BJ (cell line): Measurements from ENCODE around the gene TPGS1. TPM values are rescaled to one million over a fixed set of nuclear protein-coding genes. Genes with fewer than 3 reads are reported as not detected.

ENCODE experiments used
- CTCF ChIA-PET: fragments of 350-600 bp; formaldehyde crosslinking; extraction: SDS; loops from one replicate; lab custom pipeline; 2021; ENCODE audit warnings: antibody characterized with exemption, inconsistent platforms; lab: Yijun Ruan, JAX
- POLR2A ChIA-PET: fragments of 300-600 bp; sonication (Branson Sonifier 250); formaldehyde crosslinking; extraction: SDS; loops from one replicate; lab custom pipeline; 2021; ENCODE audit warnings: antibody characterized with exemption; lab: Charles Lee
- DNase-seq: peaks from one replicate; pipeline ENCODE4 v3.0.0-alpha.2; 2011; ENCODE audit warnings: low read depth
- H3K27me3 ChIP-seq: 2 replicates; pipeline ENCODE4 v1.6.0; 2011; ENCODE audit warnings: low read length; ENCODE audit not compliant: control insufficient read depth, insufficient read depth
- H3K36me3 ChIP-seq: 2 replicates; pipeline ENCODE4 v1.5.1; 2011; ENCODE audit warnings: low read length; ENCODE audit not compliant: control insufficient read depth, insufficient read depth
- H3K4me3 ChIP-seq: 2 replicates; pipeline ENCODE4 v1.5.1; 2011; ENCODE audit warnings: low read depth, mild to moderate bottlenecking, control low read depth, low read length
- polyA plus RNA-seq: library from polyadenylated mRNA; depleted of rRNA; stranded (reverse); fragments of >200 nt; gene quantifications from 2 replicates; pipeline ENCODE4 v1.2.3, GENCODE V29; 2011
- TF ChIP-seq, protein P1 (sequence below): IDR thresholded peaks from 2 replicates; pipeline ENCODE4 v1.5.1; 2011; ENCODE audit warnings: low read depth, mild to moderate bottlenecking, control low read depth, inconsistent platforms, low read length, moderate library complexity; ENCODE audit not compliant: insufficient read depth

Gene TPGS1
- polyA plus RNA-seq, 1 experiment = 6.8 TPM

DNA sequence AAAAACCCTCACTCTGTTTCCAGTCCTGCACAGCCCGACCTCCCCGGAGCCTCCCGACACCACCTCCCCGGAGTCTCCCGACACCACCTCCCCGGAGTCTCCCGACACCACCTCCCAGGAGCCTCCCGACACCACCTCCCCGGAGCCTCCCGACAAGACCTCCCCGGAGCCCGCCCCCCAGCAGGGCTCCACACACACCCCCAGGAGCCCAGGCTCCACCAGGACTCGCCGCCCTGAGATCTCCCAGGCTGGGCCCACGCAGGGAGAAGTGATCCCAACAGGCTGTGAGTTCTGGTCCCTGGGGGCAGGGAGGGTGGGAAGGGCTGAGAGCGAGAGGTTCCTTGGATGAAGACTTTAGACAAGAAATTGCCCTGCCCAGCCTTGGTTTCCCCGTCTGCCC, 5.7 kb upstream of the TPGS1 start:
- Histone ChIP-seq H3K4me3 (no peak overlapping the region), H3K27me3 (peaks cover 11% of the 10 kb centered on the region), H3K36me3 (no peaks in the 10 kb centered on the region)
- TF ChIP-seq, protein P1, sequence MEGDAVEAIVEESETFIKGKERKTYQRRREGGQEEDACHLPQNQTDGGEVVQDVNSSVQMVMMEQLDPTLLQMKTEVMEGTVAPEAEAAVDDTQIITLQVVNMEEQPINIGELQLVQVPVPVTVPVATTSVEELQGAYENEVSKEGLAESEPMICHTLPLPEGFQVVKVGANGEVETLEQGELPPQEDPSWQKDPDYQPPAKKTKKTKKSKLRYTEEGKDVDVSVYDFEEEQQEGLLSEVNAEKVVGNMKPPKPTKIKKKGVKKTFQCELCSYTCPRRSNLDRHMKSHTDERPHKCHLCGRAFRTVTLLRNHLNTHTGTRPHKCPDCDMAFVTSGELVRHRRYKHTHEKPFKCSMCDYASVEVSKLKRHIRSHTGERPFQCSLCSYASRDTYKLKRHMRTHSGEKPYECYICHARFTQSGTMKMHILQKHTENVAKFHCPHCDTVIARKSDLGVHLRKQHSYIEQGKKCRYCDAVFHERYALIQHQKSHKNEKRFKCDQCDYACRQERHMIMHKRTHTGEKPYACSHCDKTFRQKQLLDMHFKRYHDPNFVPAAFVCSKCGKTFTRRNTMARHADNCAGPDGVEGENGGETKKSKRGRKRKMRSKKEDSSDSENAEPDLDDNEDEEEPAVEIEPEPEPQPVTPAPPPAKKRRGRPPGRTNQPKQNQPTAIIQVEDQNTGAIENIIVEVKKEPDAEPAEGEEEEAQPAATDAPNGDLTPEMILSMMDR = no peak
- ChIA-PET CTCF (no interaction called here), POLR2A (no interaction called here)
- no peak for DNase-seq

DNA sequence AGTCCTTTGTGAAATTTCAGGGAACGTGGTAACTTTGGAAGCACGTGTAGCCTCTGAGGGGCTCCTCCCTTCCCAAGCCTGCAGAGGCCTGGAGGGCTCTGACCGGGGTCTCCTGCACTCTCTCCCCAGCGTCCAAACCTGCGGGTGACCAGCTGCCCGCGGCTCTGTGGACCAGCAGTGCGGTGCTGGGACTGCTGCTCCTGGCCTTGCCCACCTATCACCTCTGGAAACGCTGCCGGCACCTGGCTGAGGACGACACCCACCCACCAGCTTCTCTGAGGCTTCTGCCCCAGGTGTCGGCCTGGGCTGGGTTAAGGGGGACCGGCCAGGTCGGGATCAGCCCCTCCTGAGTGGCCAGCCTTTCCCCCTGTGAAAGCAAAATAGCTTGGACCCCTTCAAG, 2.7 kb upstream of the TPGS1 start:
- ChIA-PET POLR2A (no interaction called here), CTCF (interaction anchor here (1.0 to 2.8 kb wide), 2 partner anchors 9 to 27 kb away, joined by 6 to 16 read pairs; partner anchors contain the start of genes CDC34 and MADCAM1)
- TF ChIP-seq, protein P1 = no peak
- Histone ChIP-seq H3K27me3 (no peaks in the 10 kb centered on the region), H3K4me3 (no peak overlapping the region), H3K36me3 (no peaks in the 10 kb centered on the region)
- DNase-seq = no peak

DNA sequence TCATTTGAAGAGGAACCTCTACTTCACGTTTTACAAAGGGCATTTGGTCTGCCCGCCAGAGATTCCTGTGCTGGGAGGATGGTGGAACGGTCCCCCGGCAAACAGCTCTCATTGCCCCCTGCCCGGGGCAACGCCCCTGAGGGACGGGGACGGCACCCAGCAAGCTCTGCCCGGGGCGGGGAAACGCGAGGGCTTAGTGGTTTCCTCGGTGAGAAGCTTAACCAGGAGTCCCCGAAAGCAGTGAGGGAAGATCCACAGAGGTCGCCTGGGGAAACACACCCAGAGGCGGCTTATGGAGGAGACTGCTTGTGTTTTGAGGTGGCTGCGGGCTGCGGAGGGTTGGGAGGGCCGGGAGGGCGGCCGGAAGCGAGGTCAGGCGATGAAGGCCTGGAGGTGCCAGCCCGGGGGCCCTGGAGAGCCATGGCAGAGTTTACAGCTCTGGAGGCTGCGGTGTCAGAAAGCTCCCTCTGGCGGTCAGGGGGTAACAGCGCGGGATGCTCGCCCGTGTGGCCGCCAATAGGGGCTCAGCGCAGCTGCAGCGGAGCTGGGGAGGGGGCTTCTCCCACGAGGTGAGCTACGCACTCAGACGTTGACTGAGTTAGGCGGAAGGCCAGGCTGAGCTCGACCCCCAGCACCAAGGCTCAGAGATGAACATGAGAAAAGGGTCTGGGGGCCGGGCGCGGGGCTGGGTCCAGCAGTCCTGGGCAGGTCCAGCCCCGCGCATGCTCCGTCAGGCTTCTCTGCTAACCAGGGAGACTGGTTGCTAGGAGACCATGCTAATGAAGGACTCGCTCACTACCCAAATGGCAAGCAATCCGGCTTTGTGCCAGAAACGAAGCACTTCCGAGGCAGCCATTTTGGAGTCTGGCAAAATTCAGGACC, 652 bp upstream of the TPGS1 start:
- CTCF ChIA-PET = interaction anchor here (0.6 to 2.8 kb wide), 16 partner anchors 9 to 212 kb away, joined by 3 to 16 read pairs (median 4); partner anchors contain the start of genes CDC34 and MADCAM1
- TF ChIP-seq, protein P1 = peak; percentile 99
- no peaks in the 10 kb centered on the region for H3K36me3 ChIP-seq
- no peaks in the 10 kb centered on the region for H3K27me3 ChIP-seq
- POLR2A ChIA-PET = no interaction called here
- peak overlapping the region; percentile 98 for H3K4me3 ChIP-seq
- DNase-seq = peak; percentile 100

DNA sequence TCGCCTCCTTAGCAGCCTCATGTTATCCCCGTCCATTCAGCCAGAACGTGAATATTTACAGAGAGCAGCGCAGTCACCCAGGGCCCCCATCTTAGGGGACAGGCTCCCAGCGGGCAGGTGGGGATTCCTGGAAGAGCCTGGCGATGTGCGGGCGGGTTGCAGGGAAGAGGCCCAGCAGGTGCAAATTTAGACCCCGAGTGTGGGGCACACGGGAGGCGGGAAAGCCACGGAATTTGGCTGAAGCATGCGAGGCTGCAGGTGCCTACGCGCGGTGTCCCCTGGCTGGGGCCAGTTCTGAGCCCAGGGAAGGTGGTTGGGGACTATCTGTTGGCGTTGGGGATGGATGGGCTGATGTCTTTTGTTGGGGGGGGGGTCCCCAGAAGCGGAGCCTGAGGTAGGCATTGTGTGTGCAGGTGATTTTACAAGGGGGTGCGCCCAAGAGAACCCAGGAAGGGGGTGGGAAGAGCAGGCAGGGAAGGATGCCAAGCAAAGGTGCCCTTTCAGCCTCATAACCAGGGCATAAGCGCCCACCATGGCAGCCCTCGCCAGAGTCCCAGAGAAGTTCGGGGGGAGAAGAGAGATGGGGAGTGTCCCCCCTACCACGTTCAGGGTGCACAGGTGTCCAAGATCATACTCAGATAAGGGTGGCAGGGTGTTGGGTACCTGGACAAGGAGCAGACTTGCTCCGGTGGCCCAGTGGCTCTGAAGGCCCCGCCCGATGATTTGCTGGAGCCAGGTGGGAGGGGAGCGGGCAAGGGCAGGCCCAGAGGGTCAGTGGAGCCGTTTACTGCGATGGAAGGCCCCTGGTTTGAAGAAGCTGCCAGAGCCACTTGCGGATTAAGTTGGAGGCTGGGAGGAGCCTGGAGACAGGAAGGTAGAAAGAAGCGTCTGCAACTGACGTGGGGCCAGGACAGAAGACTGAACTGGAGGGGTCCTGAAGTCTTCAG, 1.2 kb downstream of the TPGS1 start:
- H3K4me3 ChIP-seq = peak overlapping the region; percentile 98
- H3K27me3 ChIP-seq = no peaks in the 10 kb centered on the region
- no peak for DNase-seq
- POLR2A ChIA-PET = no interaction called here
- CTCF ChIA-PET = interaction anchor here (1.0 kb wide), 1 partner anchor 23 kb away, joined by 3 read pairs; the partner anchor contains the start of gene CDC34
- TF ChIP-seq, protein P1 = no peak
- H3K36me3 ChIP-seq = peaks cover 1% of the 10 kb centered on the region; the same call in 1 of the 2 replicates
